ENCODE results near the gene NFATC2. TPM values are rescaled to one million over a fixed set of nuclear protein-coding genes. Genes with fewer than 3 reads are reported as not detected.

NFATC2 gene
- total and polyA plus RNA-seq, 2 of the 8 experiments (the other 6 are each of a cell fraction or from before 2014, with no cell fraction given) = 0.27 to 0.91 TPM

DNA sequence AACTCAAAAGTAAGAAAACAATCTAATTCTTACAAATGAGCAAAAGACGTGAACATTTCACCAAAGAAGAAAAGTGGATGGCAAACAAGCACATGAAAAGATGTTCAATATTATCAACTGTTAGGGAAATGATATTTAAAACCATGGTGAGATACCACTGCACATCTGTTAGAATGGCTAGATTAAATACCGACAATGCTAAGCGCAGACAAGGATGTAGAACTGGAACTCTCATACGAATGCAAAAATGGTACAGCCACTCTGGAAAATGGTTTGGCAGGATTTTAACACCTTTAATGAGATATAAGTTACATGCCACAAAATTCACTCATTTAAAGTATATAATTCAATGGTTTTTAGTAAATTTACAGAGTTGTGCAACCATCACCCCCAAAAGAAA, 44.6 kb upstream of the NFATC2 start (continued):
- no peak for TF ChIP-seq MAFK (IDR thresholded peaks at IDR 0.05; ENCODE audit: low read depth, low read length)
- TF ChIP-seq RFX5 (IDR thresholded peaks at IDR 0.05; ENCODE audit: borderline replicate concordance, low read depth, low read length) = no peak
- TF ChIP-seq TBP (IDR thresholded peaks at IDR 0.05; ENCODE audit: low read depth, low read length) = no peak
